Natural killer cell treated with Interleukin-12 subunit alpha and Interleukin-12 subunit beta and Interleukin-15 and Interleukin-18, amount 100 ng/mL, for 72 hours (primary cell): ENCODE results near the gene CD33. TPM values are rescaled to one million over a fixed set of nuclear protein-coding genes. Genes with fewer than 3 reads are reported as not detected.

Source experiments
- total RNA-seq, 2 donors: library from RNA; stranded (reverse); gene quantifications; one replicate each; pipeline ENCODE4 v1.2.3, GENCODE V29; 2022

The CD33 gene
- total RNA-seq, 2 donors from 2014 or later, result 0.89 to 1.4 TPM

Other genes starting within 250 kb of the CD33 start
- not detected for gene KLK7, start 241.2 kb upstream of the CD33 start, total RNA-seq
- not detected for gene KLK8, start 223.5 kb upstream of the CD33 start, total RNA-seq
- not detected for gene KLK10, start 205.4 kb upstream of the CD33 start, total RNA-seq
- gene KLK11, start 198.5 kb upstream of the CD33 start, total RNA-seq, result not detected
- not detected for gene KLK12, start 190.1 kb upstream of the CD33 start, total RNA-seq
- gene KLK13, start 160.0 kb upstream of the CD33 start, total RNA-seq, result not detected
- 1 to 10 TPM in 1 of 2 donors, under 1 TPM in 1; 0.50 to 2.2 TPM for gene KLK14, start 142.2 kb upstream of the CD33 start, total RNA-seq
- 10 to 100 TPM in 1 of 2 donors, 1 to 10 TPM in 1; 8.1 to 15.4 TPM for gene CTU1, start 116.7 kb upstream of the CD33 start, total RNA-seq
- 1 to 10 TPM in 1 of 2 donors, under 1 TPM in 1; 0.69 to 1.1 TPM for gene SIGLEC9, start 100.2 kb upstream of the CD33 start, total RNA-seq
- 1 to 10 TPM; 7.9 to 8.7 TPM for gene SIGLEC7, start 82.8 kb upstream of the CD33 start, total RNA-seq
- gene SIGLECL1, start 26.0 kb downstream of the CD33 start, total RNA-seq, result not detected
- gene IGLON5, start 86.6 kb downstream of the CD33 start, total RNA-seq, result under 1 TPM in 1 of 2 donors, not detected in 1; 0.59 TPM
- gene VSIG10L, start 117.1 kb downstream of the CD33 start, total RNA-seq, result 1 to 10 TPM; 1.0 to 2.0 TPM
- 10 to 100 TPM; 41.1 to 83.8 TPM for gene ETFB, start 141.3 kb downstream of the CD33 start, total RNA-seq
- 10 to 100 TPM; 49.6 to 74.3 TPM for gene CLDND2, start 143.9 kb downstream of the CD33 start, total RNA-seq
- 1,000 to 10,000 TPM; 1,196 to 2,045 TPM for gene NKG7, start 147.6 kb downstream of the CD33 start, total RNA-seq
- gene LIM2, start 162.9 kb downstream of the CD33 start, total RNA-seq, result 10 to 100 TPM in 1 of 2 donors, 1 to 10 TPM in 1; 2.1 to 12.6 TPM
- gene C19orf84, start 165.5 kb downstream of the CD33 start, total RNA-seq, result under 1 TPM; 0.78 to 0.98 TPM
- gene SIGLEC10, start 192.6 kb downstream of the CD33 start, total RNA-seq, result 1 to 10 TPM in 1 of 2 donors, under 1 TPM in 1; 0.28 to 1.5 TPM
- gene SIGLEC8, start 233.4 kb downstream of the CD33 start, total RNA-seq, result not detected